ENCODE measurements around the gene CFAP20DC.

- TF ChIP-seq, protein P1, sequence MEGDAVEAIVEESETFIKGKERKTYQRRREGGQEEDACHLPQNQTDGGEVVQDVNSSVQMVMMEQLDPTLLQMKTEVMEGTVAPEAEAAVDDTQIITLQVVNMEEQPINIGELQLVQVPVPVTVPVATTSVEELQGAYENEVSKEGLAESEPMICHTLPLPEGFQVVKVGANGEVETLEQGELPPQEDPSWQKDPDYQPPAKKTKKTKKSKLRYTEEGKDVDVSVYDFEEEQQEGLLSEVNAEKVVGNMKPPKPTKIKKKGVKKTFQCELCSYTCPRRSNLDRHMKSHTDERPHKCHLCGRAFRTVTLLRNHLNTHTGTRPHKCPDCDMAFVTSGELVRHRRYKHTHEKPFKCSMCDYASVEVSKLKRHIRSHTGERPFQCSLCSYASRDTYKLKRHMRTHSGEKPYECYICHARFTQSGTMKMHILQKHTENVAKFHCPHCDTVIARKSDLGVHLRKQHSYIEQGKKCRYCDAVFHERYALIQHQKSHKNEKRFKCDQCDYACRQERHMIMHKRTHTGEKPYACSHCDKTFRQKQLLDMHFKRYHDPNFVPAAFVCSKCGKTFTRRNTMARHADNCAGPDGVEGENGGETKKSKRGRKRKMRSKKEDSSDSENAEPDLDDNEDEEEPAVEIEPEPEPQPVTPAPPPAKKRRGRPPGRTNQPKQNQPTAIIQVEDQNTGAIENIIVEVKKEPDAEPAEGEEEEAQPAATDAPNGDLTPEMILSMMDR (IDR thresholded peaks at IDR 0.05) = no peak
- TF ChIP-seq POLR2AphosphoS5 (IDR thresholded peaks at IDR 0.05) = no peak
Observed at GRCh38 chr3:58868097-58868779, 181.6 kb downstream of the CFAP20DC start.

Data from gastroesophageal sphincter (tissue), 3 donors.